GM18505 (cell line): ENCODE measurements around the gene IMPDH2.

Source experiments
- ATAC-seq: cut with Tn5 transposase; IDR thresholded peaks from one replicate; pipeline ENCODE4 v1.9.1; 2021; ENCODE audit not compliant: unreplicated experiment
- POLR2A ChIP-seq: IDR thresholded peaks from 4 replicates; pipeline ENCODE4 v1.6.1; 2011; ENCODE audit warnings: borderline replicate concordance; ENCODE audit not compliant: insufficient read depth, insufficient read length; ENCODE audit errors: extremely low read depth

IMPDH2 gene

GRCh38 chr3:49028673-49029562 is at the start of gene IMPDH2:
IMPDH2 (minus strand) TSS chr3:49029398; CDS start chr3:49029350, 48 bp downstream.
- TF ChIP-seq POLR2A = peak; percentile 100
- peak; percentile 90 for ATAC-seq

GRCh38 chr3:49076646-49077045 is 47.4 kb upstream of the IMPDH2 start:
- ATAC-seq = no peak
- no peak for TF ChIP-seq POLR2A

- ATAC-seq = no peak
- TF ChIP-seq POLR2A = no peak
Measured at GRCh38 chr3:49076116-49076515, 46.9 kb upstream of the IMPDH2 start.

- TF ChIP-seq POLR2A = no peak
- ATAC-seq = no peak
Measured at GRCh38 chr3:49058011-49058410, 28.8 kb upstream of the IMPDH2 start.

GRCh38 chr3:49057268-49057667 is 28.1 kb upstream of the IMPDH2 start:
- TF ChIP-seq POLR2A = no peak

GRCh38 chr3:49054344-49054862 is 25.2 kb upstream of the IMPDH2 start:
- TF ChIP-seq POLR2A = no peak
- ATAC-seq = no peak

More at GRCh38 chr3:49057268-49057667, 28.1 kb upstream of the IMPDH2 start:
- ATAC-seq = no peak

GRCh38 chr3:49053543-49053942 is 24.3 kb upstream of the IMPDH2 start:
- no peak for ATAC-seq
- TF ChIP-seq POLR2A = no peak

- no peak for ATAC-seq
- no peak for TF ChIP-seq POLR2A
Measured at GRCh38 chr3:49035281-49035680, 6.1 kb upstream of the IMPDH2 start.

- no peak for TF ChIP-seq POLR2A
Measured at GRCh38 chr3:49034650-49035049, 5.5 kb upstream of the IMPDH2 start.

GRCh38 chr3:49032646-49033304 is 3.6 kb upstream of the IMPDH2 start:
- TF ChIP-seq POLR2A = no peak
- ATAC-seq = no peak

More at GRCh38 chr3:49034650-49035049, 5.5 kb upstream of the IMPDH2 start:
- no peak for ATAC-seq

GRCh38 chr3:49030321-49030720 is 1.1 kb upstream of the IMPDH2 start:
- ATAC-seq = no peak
- no peak for TF ChIP-seq POLR2A

GRCh38 chr3:49029563-49029884 is 326 bp upstream of the IMPDH2 start:
- TF ChIP-seq POLR2A = no peak
- ATAC-seq = no peak

- TF ChIP-seq POLR2A = no peak
Measured at GRCh38 chr3:49028298-49028672, 913 bp downstream of the IMPDH2 start.

GRCh38 chr3:49027634-49028033 is 1.6 kb downstream of the IMPDH2 start:
- TF ChIP-seq POLR2A = peak; percentile 16

More at GRCh38 chr3:49028298-49028672, 913 bp downstream of the IMPDH2 start:
- no peak for ATAC-seq

More at GRCh38 chr3:49027634-49028033, 1.6 kb downstream of the IMPDH2 start:
- ATAC-seq = no peak
